Stomach smooth muscle (tissue), 2 donors: ENCODE results near the gene PITPNM3.

Experiments
- H3K27ac ChIP-seq: one replicate; pipeline ENCODE4 v1.7.0; 2013; ENCODE audit warnings: mild to moderate bottlenecking, low read length, inconsistent platforms
- H3K27me3 ChIP-seq, 2 donors: one replicate each; pipeline ENCODE4 v1.7.0; 2013; ENCODE audit warnings: low read length in 2 of 2; ENCODE audit not compliant: insufficient read depth in 2 of 2, control insufficient read depth in 1 of 2
- H3K36me3 ChIP-seq, 2 donors: one replicate each; pipeline ENCODE4 v1.7.0; 2013; ENCODE audit warnings: low read length in 2 of 2; ENCODE audit not compliant: control insufficient read depth in 2 of 2, insufficient read depth in 2 of 2
- H3K4me1 ChIP-seq: one replicate; pipeline ENCODE4 v1.7.0; 2013; ENCODE audit warnings: low read length; ENCODE audit not compliant: control insufficient read depth, insufficient read depth
- H3K4me3 ChIP-seq, 2 donors: one replicate each; pipeline ENCODE4 v1.7.0; 2013; ENCODE audit warnings: low read length in 2 of 2
- H3K9ac ChIP-seq, 2 donors: one replicate each; pipeline ENCODE4 v1.7.0; 2013; ENCODE audit warnings: low read length in 2 of 2, mild to moderate bottlenecking in 1 of 2
- H3K9me3 ChIP-seq, 2 donors: one replicate each; pipeline ENCODE4 v1.7.0; 2013; ENCODE audit warnings: low read length in 2 of 2; ENCODE audit not compliant: control insufficient read depth in 2 of 2
- donor health status: healthy.
- donor health status: Pancreatic carcinoma.

PITPNM3 gene

DNA sequence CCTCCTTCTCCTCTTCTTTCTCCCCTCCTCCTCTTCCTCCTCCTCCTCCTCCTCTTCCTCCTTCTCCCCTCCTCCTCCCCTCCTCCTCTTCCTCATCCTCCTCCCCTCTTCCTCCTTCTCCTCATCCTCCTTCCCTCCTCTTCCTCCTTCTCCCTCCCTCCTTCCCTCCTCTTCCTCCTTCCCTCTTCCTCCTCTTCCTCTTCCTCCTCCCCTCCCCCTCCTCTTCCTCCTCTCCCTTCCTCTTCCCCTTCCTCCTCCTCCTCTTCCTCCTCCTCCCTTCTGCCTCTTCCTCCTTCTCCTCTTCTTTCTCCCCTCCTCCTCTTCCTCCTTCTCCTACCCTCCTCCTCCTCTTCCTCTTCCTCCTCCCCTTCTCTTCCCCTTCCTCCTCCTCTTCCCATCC is 5.1 kb upstream of the PITPNM3 start:
- Histone ChIP-seq H3K36me3 (no peaks in the 10 kb centered on the region), H3K4me1 (no peaks in the 10 kb centered on the region), H3K27ac (no peak overlapping the region), H3K4me3 (no peak overlapping the region), H3K9me3 (no peaks in the 10 kb centered on the region), H3K9ac (no peak overlapping the region), H3K27me3 (no peaks in the 10 kb centered on the region)

DNA sequence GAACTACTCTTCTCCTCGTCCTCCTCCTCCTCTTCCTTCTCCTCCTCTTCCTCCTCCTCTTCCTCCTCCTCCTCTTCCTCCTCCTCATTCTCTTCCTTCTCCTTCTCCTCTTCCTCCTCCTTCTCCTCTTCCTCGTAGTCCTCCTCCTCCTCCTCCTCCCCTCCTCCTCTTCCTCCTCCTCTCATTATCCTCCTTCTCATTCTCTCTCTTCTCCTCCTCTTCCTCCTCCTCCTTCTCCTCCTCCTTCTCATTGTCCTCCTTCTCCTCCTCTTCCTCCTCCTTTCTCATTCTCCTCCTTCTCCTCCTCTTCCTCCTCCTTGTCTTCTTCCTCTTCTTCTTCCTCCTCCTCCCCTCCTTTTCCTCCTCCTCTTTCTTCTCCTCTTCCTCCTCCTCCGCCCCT is 4.1 kb upstream of the PITPNM3 start:
- peaks cover under 1 to 1% of the 10 kb centered on the region in 2 donors for H3K27me3 ChIP-seq
- peaks cover under 1% of the 10 kb centered on the region for H3K4me1 ChIP-seq
- no peaks in the 10 kb centered on the region for H3K36me3 ChIP-seq
- H3K4me3 ChIP-seq = no peak overlapping the region
- no peak overlapping the region for H3K9ac ChIP-seq
- no peak overlapping the region for H3K27ac ChIP-seq
- no peaks in the 10 kb centered on the region for H3K9me3 ChIP-seq

- Histone ChIP-seq H3K36me3 (no peaks in the 10 kb centered on the region), H3K27me3 (peaks cover 2 to 6% of the 10 kb centered on the region in 2 donors), H3K9ac (no peak overlapping the region), H3K4me1 (peaks cover 8% of the 10 kb centered on the region), H3K27ac (no peak overlapping the region), H3K9me3 (no peaks in the 10 kb centered on the region), H3K4me3 (no peak overlapping the region)
These were observed 3.4 kb upstream of the PITPNM3 start for GRCh38 chr17:6559753-6560215.

- Histone ChIP-seq H3K9ac (no peak overlapping the region), H3K36me3 (no peaks in the 10 kb centered on the region), H3K4me3 (no peak overlapping the region), H3K9me3 (no peaks in the 10 kb centered on the region), H3K27me3 (peaks cover 2 to 9% of the 10 kb centered on the region in 2 donors), H3K27ac (no peak overlapping the region), H3K4me1 (peaks cover 14% of the 10 kb centered on the region)
These were observed 2.8 kb upstream of the PITPNM3 start for GRCh38 chr17:6558932-6559752.

GRCh38 chr17:6558276-6558675 is 1.9 kb upstream of the PITPNM3 start:
- Histone ChIP-seq H3K4me1 (peaks cover 22% of the 10 kb centered on the region), H3K9me3 (no peaks in the 10 kb centered on the region), H3K9ac (no peak overlapping the region), H3K27me3 (peaks cover 2 to 9% of the 10 kb centered on the region in 2 donors), H3K27ac (no peak overlapping the region), H3K4me3 (no peak overlapping the region), H3K36me3 (no peaks in the 10 kb centered on the region)

GRCh38 chr17:6557040-6557438 is 684 bp upstream of the PITPNM3 start:
- H3K9me3 ChIP-seq = no peaks in the 10 kb centered on the region
- H3K36me3 ChIP-seq = no peaks in the 10 kb centered on the region
- peaks cover 2 to 9% of the 10 kb centered on the region in 2 donors for H3K27me3 ChIP-seq
- peak overlapping the region; percentile 14 to 69 for H3K4me3 ChIP-seq
- H3K4me1 ChIP-seq = peaks cover 33% of the 10 kb centered on the region
- H3K9ac ChIP-seq = peak overlapping the region; percentile 69 to 86
- peak overlapping the region; percentile 84 for H3K27ac ChIP-seq

GRCh38 chr17:6555331-6556120 is 829 bp downstream of the PITPNM3 start:
- Histone ChIP-seq H3K36me3 (no peaks in the 10 kb centered on the region), H3K27ac (peak overlapping the region; percentile 93), H3K4me1 (peaks cover 41% of the 10 kb centered on the region)

DNA sequence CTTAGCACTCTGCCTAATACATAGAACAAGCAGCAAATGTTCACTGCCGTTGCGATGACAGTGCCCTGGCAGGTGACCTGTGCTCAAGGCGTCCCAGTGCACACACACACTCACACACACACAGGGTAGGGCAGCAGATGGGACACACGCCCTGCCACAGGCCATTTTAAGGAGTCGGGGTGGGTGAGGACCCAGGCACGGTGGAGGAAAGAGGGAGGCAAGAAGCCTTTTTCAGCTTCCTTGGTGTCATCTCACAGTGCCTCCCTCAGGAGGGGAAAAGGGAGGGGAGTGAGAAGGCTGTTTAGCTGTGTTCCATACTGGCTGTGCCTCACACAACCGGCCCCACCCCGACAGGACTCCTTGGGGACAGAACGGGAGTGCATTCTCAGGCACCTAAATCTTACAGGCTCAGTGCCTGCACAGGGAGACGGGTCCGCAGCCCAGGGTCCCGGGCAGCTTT is 1.5 kb downstream of the PITPNM3 start:
- Histone ChIP-seq H3K27ac (peak overlapping the region; percentile 93), H3K4me1 (peaks cover 48% of the 10 kb centered on the region), H3K9ac (peak overlapping the region; percentile 71 to 78), H3K36me3 (no peaks in the 10 kb centered on the region), H3K27me3 (peaks cover 2 to 9% of the 10 kb centered on the region in 2 donors), H3K4me3 (peak overlapping the region; percentile 54 to 82), H3K9me3 (no peaks in the 10 kb centered on the region)

More at GRCh38 chr17:6555331-6556120, 829 bp downstream of the PITPNM3 start:
- Histone ChIP-seq H3K27me3 (peaks cover 2 to 9% of the 10 kb centered on the region in 2 donors), H3K4me3 (peak overlapping the region; percentile 54 to 82), H3K9ac (peak overlapping the region; percentile 71 to 78), H3K9me3 (no peaks in the 10 kb centered on the region)

DNA sequence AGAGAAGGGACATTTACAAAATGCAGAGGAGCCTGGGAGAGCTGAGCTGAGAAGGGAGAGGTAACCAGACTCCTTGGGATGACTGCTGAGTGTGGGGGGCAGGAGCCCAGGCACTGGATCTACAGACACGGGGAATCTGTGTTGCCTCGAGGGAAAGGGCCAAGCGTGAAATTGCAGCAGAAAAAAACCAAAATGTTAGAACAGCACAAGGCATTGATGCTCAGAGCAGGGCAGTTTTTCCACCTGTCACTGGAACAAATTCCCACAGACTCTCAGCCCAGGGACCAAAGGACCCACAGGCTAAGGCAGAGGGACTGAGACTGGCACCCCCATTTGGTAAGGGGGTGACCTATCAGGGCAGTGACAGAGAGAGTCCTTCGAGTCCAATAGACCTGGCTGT is 2.0 kb downstream of the PITPNM3 start:
- Histone ChIP-seq H3K4me3 (peak overlapping the region; percentile 54 to 82), H3K27me3 (peaks cover 2 to 9% of the 10 kb centered on the region in 2 donors), H3K36me3 (no peaks in the 10 kb centered on the region), H3K9ac (peak overlapping the region; percentile 71 to 78), H3K27ac (peak overlapping the region; percentile 93), H3K4me1 (peaks cover 53% of the 10 kb centered on the region), H3K9me3 (no peaks in the 10 kb centered on the region)

- Histone ChIP-seq H3K9ac (peak overlapping the region; percentile 51 to 74), H3K36me3 (no peaks in the 10 kb centered on the region), H3K27ac (peak overlapping the region; percentile 93), H3K9me3 (no peaks in the 10 kb centered on the region), H3K27me3 (peaks cover 2 to 9% of the 10 kb centered on the region in 2 donors), H3K4me1 (peaks cover 73% of the 10 kb centered on the region), H3K4me3 (peak overlapping the region in 1 of 2 donors; percentile 59)
These were observed 4.4 kb downstream of the PITPNM3 start for GRCh38 chr17:6551869-6552531.
